Calu3 (cell line): Measurements from ENCODE around the gene ATP6AP2. TPM values are rescaled to one million over a fixed set of nuclear protein-coding genes. Genes with fewer than 3 reads are reported as not detected.

Experiments used
- BruUV-seq: library from RNA; stranded (reverse); fragments of 400-500 nt; replicated peaks from 2 replicates; lab custom pipeline; 2021; lab: Mats Ljungman, UMichigan
- CTCF ChIA-PET: fragments of 300-600 bp; sonication (Branson Sonifier 250); formaldehyde crosslinking; loops from one replicate; lab custom pipeline; 2022; ENCODE audit warnings: antibody characterized with exemption; lab: Charles Lee
- DNase-seq: peaks from one replicate; pipeline ENCODE4 v3.0.0; 2022
- H3K27ac Mint-ChIP-seq: one replicate; pipeline ENCODE4 v1.8.0; 2022; ENCODE audit warnings: mixed read lengths; ENCODE audit not compliant: unreplicated experiment
- H3K27me3 Mint-ChIP-seq: one replicate; pipeline ENCODE4 v1.8.0; 2022; ENCODE audit warnings: mixed read lengths; ENCODE audit not compliant: unreplicated experiment
- H3K36me3 Mint-ChIP-seq: one replicate; pipeline ENCODE4 v1.8.0; 2022; ENCODE audit warnings: mild to moderate bottlenecking, moderate library complexity, mixed read lengths; ENCODE audit not compliant: insufficient read depth, unreplicated experiment
- H3K4me1 Mint-ChIP-seq: one replicate; pipeline ENCODE4 v1.8.0; 2022; ENCODE audit warnings: mild to moderate bottlenecking, low read depth, mixed read lengths; ENCODE audit not compliant: unreplicated experiment
- H3K4me3 Mint-ChIP-seq: one replicate; pipeline ENCODE4 v1.8.0; 2022; ENCODE audit warnings: mild to moderate bottlenecking, low read depth, moderate library complexity, mixed read lengths; ENCODE audit not compliant: unreplicated experiment
- H3K9me3 Mint-ChIP-seq: one replicate; pipeline ENCODE4 v1.8.0; 2022; ENCODE audit warnings: low read depth, mixed read lengths; ENCODE audit not compliant: unreplicated experiment
- intact Hi-C: fragments of 100-400 bp; cut with micrococcal nuclease; formaldehyde crosslinking; loops from one replicate; pipeline ENCODE4 v1.10.0; 2022; ENCODE audit not compliant: unreplicated experiment
- total RNA-seq: library from RNA; stranded (reverse); gene quantifications from 2 replicates; pipeline ENCODE4 v1.2.3, GENCODE V29; 2022
- TF ChIP-seq, protein P1 (sequence below): fragments of 200-600 bp; IDR thresholded peaks from one replicate; pipeline ENCODE4 v1.8.0; 2022; ENCODE audit warnings: antibody characterized with exemption; ENCODE audit not compliant: unreplicated experiment

ATP6AP2 gene
- total RNA-seq, 1 experiment from 2014 or later, result 167 TPM

DNA sequence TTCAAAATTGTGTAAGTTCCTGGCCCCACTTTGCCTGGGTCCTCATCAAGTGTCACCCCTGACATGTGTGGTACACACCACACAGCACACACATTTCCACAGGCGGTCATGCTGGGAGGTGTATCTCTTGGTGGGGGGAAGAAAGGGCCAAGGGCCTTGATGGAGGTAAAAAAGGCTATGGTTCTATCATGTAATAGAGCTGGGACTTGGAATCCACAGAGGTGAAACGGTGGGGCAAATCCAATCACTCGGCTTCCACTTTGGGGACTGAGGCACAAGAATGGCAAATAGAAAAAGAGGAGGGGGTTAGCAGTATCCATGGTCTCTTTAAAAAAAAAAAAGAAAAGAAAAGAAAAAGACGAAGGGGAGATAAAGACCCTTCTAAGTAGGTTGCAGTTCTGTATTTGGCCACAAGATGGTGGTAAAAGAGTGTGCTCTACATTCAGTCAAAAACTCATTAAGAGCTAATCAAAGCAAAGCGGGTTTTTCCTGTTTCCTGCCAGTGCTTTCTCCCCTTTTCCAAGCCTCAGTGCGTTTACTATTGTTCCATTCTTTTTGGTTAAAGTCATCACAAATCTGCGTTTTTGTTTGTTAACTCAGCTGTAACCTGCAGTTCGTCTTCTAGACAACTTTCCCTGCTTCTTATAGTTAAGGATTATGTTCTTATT, 37.0 kb upstream of the ATP6AP2 start:
- intact Hi-C loops, result no loop called here
- TF ChIP-seq, protein P1, sequence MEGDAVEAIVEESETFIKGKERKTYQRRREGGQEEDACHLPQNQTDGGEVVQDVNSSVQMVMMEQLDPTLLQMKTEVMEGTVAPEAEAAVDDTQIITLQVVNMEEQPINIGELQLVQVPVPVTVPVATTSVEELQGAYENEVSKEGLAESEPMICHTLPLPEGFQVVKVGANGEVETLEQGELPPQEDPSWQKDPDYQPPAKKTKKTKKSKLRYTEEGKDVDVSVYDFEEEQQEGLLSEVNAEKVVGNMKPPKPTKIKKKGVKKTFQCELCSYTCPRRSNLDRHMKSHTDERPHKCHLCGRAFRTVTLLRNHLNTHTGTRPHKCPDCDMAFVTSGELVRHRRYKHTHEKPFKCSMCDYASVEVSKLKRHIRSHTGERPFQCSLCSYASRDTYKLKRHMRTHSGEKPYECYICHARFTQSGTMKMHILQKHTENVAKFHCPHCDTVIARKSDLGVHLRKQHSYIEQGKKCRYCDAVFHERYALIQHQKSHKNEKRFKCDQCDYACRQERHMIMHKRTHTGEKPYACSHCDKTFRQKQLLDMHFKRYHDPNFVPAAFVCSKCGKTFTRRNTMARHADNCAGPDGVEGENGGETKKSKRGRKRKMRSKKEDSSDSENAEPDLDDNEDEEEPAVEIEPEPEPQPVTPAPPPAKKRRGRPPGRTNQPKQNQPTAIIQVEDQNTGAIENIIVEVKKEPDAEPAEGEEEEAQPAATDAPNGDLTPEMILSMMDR, result peak; percentile 64

DNA sequence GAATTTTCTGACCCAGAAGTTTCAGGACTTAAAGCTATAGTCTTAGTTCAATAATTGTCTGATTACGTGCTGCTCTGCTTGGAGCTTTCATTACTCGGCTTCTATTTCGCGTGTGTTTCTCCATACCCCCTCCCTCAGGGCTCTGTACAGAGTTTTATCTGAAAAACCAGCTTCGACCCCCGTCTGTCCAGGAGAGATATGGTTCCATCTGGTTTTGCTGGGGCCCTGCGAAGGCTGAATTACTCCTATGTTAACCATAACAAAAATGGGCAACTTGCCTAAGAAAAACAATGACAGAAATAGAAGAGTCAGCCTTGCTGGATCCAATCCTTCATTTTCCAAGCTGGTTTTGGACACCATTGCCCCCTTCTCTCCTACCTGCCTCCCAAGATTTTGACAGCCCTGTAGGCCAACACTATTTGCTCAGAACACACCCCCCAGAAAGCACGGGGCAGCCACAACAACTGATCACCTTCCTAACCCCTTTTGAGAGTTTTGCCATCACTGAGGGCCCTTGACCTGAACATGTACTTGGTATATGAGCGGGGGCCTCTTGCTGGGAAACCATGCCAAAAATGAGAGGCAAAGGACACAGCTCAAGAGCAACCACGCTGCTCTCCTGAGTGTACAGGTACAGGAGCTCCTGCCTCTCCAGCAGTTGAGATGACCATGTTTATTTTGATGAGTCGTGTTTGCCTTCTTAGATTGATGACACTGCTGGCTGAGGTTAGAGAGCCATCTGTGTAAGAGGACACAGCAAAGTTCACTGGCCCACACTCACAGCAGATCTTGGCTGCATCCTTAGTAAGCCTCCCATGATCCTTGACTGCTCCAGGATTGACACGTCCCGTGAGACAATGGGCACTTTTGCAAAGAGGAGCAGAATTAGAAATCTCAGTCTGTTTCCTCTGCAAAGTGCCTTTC, 36.2 kb upstream of the ATP6AP2 start:
- no peaks in the 10 kb centered on the region for H3K4me1 Mint-ChIP-seq
- H3K27me3 Mint-ChIP-seq, result peaks cover 21% of the 10 kb centered on the region
- DNase-seq, result no peak
- BruUV-seq, result no TSS peak
- TF ChIP-seq, protein P1, result no peak
- intact Hi-C loops, result no loop called here
- H3K9me3 Mint-ChIP-seq, result no peaks in the 10 kb centered on the region
- CTCF ChIA-PET, result interaction anchor here (0.6 to 1.3 kb wide), 14 partner anchors 10 to 1283 kb away, joined by 3 to 9 read pairs (median 3); no protein-coding TSS in a partner anchor
- no peak overlapping the region for H3K4me3 Mint-ChIP-seq
- no peak overlapping the region for H3K27ac Mint-ChIP-seq
- no peaks in the 10 kb centered on the region for H3K36me3 Mint-ChIP-seq

More for the DNA sequence above, 37.0 kb upstream of the ATP6AP2 start:
- Mint-ChIP-seq H3K4me1 (no peaks in the 10 kb centered on the region), H3K27me3 (peaks cover 29% of the 10 kb centered on the region), H3K9me3 (no peaks in the 10 kb centered on the region), H3K27ac (no peak overlapping the region), H3K4me3 (no peak overlapping the region), H3K36me3 (no peaks in the 10 kb centered on the region)
- CTCF ChIA-PET, result interaction anchor here (0.7 to 1.3 kb wide), 13 partner anchors 11 to 1283 kb away, joined by 3 to 9 read pairs (median 3); no protein-coding TSS in a partner anchor
- DNase-seq, result peak; percentile 49
- BruUV-seq, result no TSS peak

DNA sequence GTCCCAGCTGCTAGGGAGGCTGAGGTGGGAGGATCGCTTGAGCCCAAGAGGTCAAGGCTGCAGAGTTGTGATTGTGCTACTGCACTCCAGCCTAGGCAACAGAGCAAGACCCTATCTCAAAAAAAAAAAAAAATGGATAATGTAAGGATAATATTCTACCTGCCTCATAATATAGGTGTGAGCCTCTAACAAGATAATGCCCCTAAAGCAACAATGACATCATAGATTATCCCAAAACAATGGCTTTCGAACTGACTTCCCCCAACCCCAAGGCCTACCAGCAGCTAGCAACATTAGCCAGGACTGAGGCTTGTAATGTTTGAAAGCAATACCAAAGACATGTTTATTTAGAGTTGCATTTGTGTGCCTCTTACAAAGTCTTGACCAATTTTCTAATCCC, 33.9 kb upstream of the ATP6AP2 start:
- intact Hi-C loops, result no loop called here
- H3K27ac Mint-ChIP-seq, result no peak overlapping the region
- no peaks in the 10 kb centered on the region for H3K4me1 Mint-ChIP-seq
- DNase-seq, result no peak
- no TSS peak for BruUV-seq
- CTCF ChIA-PET, result no interaction called here
- no peaks in the 10 kb centered on the region for H3K27me3 Mint-ChIP-seq
- no peak overlapping the region for H3K4me3 Mint-ChIP-seq
- TF ChIP-seq, protein P1, result no peak
- no peaks in the 10 kb centered on the region for H3K36me3 Mint-ChIP-seq
- no peaks in the 10 kb centered on the region for H3K9me3 Mint-ChIP-seq

DNA sequence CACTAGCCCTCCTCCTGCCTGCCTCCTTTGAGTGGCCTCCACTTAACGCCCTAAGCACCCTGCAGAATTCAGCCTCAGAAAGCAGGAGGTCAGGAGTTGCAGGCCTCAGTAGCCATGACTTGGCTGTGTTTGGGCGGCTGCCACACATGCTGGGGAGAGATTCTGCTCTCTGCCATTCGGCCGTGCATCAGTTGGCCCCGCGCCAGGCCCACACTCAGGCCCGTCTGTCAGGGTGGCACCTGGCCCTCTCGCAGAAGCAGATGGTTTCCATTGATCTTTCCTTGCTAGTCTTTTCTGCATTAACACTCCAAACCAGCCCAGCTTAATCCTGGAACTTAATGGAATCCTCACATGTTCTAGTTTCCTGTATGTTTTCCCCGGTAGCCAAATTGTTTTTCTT, 30.7 kb upstream of the ATP6AP2 start:
- no peaks in the 10 kb centered on the region for H3K4me1 Mint-ChIP-seq
- BruUV-seq, result no TSS peak
- DNase-seq, result no peak
- TF ChIP-seq, protein P1, result no peak
- H3K4me3 Mint-ChIP-seq, result no peak overlapping the region
- intact Hi-C loops, result no loop called here
- peaks cover 24% of the 10 kb centered on the region for H3K27me3 Mint-ChIP-seq
- CTCF ChIA-PET, result no interaction called here
- no peaks in the 10 kb centered on the region for H3K9me3 Mint-ChIP-seq
- H3K27ac Mint-ChIP-seq, result no peak overlapping the region
- no peaks in the 10 kb centered on the region for H3K36me3 Mint-ChIP-seq
